Ishikawa (cell line): ENCODE measurements around the gene ADPRH.

ENCODE experiments used
- CEBPB ChIP-seq: IDR thresholded peaks from 2 replicates; pipeline ENCODE4 v1.6.1; 2012
- CREB1 ChIP-seq: IDR thresholded peaks from 2 replicates; pipeline ENCODE4 v1.6.1; 2012; ENCODE audit warnings: low read depth
- EGR1 ChIP-seq: IDR thresholded peaks from 2 replicates; pipeline ENCODE4 v1.6.1; 2012
- EP300 ChIP-seq: IDR thresholded peaks from 2 replicates; pipeline ENCODE4 v1.6.1; 2012; ENCODE audit warnings: borderline replicate concordance
- FOXM1 ChIP-seq: IDR thresholded peaks from 2 replicates; pipeline ENCODE4 v1.6.1; 2012; ENCODE audit warnings: low read depth, borderline replicate concordance
- NFIC ChIP-seq: IDR thresholded peaks from 2 replicates; pipeline ENCODE4 v1.6.1; 2012
- RAD21 ChIP-seq: IDR thresholded peaks from 2 replicates; pipeline ENCODE4 v1.6.1; 2012; ENCODE audit warnings: low read depth
- TAF1 ChIP-seq: IDR thresholded peaks from 2 replicates; pipeline ENCODE4 v1.6.1; 2012; ENCODE audit warnings: low read depth, mild to moderate bottlenecking
- TCF12 ChIP-seq: IDR thresholded peaks from 2 replicates; pipeline ENCODE4 v1.6.1; 2012; ENCODE audit warnings: low read depth
- TEAD4 ChIP-seq: IDR thresholded peaks from 2 replicates; pipeline ENCODE4 v1.6.1; 2012
- YY1 ChIP-seq: IDR thresholded peaks from 2 replicates; pipeline ENCODE4 v1.6.1; 2012; ENCODE audit warnings: low read depth
- ZBTB7A ChIP-seq: IDR thresholded peaks from 2 replicates; pipeline ENCODE4 v1.6.1; 2012; ENCODE audit warnings: low read depth
- TF ChIP-seq, protein P1 (sequence below): IDR thresholded peaks from 2 replicates; pipeline ENCODE4 v1.6.1; 2012
- TF ChIP-seq, protein P2 (sequence below): IDR thresholded peaks from 2 replicates; pipeline ENCODE4 v1.6.1; 2012
- TF ChIP-seq, protein P3 (sequence below): IDR thresholded peaks from 2 replicates; pipeline ENCODE4 v1.6.1; 2012; ENCODE audit warnings: low read depth, mild to moderate bottlenecking

The ADPRH gene

DNA sequence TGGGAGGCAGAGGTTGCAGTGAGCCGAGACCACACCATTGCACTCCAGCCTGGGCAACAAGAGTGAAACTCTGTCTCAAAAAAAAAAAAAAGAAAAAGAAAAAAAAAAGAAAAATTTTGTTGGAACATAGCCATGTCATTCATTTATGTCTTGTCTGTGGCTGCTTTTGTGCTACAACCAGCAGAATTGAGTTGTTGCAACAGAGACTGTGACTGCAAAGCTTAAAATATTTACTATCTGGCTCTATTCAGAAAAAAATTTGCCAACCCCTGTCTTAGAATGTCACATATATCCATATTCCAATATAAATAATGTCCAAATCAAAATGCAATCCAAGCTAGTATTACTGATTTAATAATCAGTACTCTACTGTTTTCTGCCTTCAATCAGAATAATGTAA, 45.0 kb upstream of the ADPRH start:
- TF ChIP-seq TCF12 (no peak), YY1 (no peak), NFIC (no peak), CEBPB (no peak), EGR1 (no peak), CREB1 (no peak), TAF1 (no peak), RAD21 (no peak), EP300 (no peak), FOXM1 (no peak), TEAD4 (no peak), ZBTB7A (no peak)
- TF ChIP-seq, protein P1, sequence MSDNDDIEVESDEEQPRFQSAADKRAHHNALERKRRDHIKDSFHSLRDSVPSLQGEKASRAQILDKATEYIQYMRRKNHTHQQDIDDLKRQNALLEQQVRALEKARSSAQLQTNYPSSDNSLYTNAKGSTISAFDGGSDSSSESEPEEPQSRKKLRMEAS: no peak
- TF ChIP-seq, protein P2, sequence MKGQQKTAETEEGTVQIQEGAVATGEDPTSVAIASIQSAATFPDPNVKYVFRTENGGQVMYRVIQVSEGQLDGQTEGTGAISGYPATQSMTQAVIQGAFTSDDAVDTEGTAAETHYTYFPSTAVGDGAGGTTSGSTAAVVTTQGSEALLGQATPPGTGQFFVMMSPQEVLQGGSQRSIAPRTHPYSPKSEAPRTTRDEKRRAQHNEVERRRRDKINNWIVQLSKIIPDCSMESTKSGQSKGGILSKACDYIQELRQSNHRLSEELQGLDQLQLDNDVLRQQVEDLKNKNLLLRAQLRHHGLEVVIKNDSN: no peak
- TF ChIP-seq, protein P3, sequence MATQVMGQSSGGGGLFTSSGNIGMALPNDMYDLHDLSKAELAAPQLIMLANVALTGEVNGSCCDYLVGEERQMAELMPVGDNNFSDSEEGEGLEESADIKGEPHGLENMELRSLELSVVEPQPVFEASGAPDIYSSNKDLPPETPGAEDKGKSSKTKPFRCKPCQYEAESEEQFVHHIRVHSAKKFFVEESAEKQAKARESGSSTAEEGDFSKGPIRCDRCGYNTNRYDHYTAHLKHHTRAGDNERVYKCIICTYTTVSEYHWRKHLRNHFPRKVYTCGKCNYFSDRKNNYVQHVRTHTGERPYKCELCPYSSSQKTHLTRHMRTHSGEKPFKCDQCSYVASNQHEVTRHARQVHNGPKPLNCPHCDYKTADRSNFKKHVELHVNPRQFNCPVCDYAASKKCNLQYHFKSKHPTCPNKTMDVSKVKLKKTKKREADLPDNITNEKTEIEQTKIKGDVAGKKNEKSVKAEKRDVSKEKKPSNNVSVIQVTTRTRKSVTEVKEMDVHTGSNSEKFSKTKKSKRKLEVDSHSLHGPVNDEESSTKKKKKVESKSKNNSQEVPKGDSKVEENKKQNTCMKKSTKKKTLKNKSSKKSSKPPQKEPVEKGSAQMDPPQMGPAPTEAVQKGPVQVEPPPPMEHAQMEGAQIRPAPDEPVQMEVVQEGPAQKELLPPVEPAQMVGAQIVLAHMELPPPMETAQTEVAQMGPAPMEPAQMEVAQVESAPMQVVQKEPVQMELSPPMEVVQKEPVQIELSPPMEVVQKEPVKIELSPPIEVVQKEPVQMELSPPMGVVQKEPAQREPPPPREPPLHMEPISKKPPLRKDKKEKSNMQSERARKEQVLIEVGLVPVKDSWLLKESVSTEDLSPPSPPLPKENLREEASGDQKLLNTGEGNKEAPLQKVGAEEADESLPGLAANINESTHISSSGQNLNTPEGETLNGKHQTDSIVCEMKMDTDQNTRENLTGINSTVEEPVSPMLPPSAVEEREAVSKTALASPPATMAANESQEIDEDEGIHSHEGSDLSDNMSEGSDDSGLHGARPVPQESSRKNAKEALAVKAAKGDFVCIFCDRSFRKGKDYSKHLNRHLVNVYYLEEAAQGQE: no peak

DNA sequence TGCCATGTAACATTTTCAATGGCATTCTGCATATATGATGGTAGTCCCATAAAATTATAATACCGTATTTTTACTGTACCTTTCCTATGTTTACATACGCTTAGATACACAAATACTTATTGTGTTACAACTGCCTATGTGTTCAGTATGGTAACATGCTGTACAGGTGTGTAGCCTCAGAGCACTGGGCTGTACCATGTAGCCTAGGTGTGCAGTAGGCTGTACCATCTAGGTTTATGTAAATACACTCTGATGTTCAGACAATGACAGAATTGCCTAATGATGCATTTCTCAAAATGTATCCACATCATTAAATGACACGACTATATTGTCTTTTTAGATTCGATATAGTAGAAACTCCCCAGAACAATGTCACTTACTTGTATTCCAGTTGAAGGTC, 42.5 kb upstream of the ADPRH start:
- TF ChIP-seq TAF1: no peak
- TF ChIP-seq EP300: no peak
- no peak for TF ChIP-seq CREB1
- no peak for TF ChIP-seq RAD21
- TF ChIP-seq CEBPB: no peak
- TF ChIP-seq TEAD4: no peak
- TF ChIP-seq FOXM1: no peak
- TF ChIP-seq NFIC: no peak
- TF ChIP-seq YY1: no peak
- TF ChIP-seq, protein P2: no peak
- TF ChIP-seq ZBTB7A: no peak
- TF ChIP-seq, protein P3: no peak
- no peak for TF ChIP-seq TCF12
- TF ChIP-seq, protein P1: no peak
- TF ChIP-seq EGR1: no peak

DNA sequence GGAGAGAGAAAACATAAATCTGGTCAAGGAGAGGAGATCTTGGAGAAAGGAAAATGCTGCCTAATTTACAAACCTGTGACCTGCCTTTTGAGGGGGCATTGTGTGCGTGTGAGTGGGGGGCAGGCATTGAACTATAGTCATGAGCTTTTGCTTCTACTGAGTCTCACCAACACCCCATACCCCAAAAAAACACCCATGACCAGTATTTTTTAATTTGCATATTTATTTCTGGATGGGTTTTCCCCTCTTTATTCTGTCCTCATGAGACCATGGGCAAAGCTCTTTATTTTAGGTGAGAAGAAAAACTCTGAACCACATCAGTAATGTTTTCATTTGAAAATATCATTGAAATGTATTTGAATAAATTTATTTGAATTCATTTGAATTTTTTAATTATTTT, 40.5 kb upstream of the ADPRH start:
- TF ChIP-seq EGR1 (no peak), TEAD4 (no peak), YY1 (no peak), TCF12 (no peak), RAD21 (no peak), NFIC (no peak), CEBPB (no peak), TAF1 (no peak), CREB1 (no peak), EP300 (no peak), ZBTB7A (no peak), FOXM1 (no peak)
- TF ChIP-seq, protein P2: no peak
- TF ChIP-seq, protein P1: no peak
- TF ChIP-seq, protein P3: no peak

DNA sequence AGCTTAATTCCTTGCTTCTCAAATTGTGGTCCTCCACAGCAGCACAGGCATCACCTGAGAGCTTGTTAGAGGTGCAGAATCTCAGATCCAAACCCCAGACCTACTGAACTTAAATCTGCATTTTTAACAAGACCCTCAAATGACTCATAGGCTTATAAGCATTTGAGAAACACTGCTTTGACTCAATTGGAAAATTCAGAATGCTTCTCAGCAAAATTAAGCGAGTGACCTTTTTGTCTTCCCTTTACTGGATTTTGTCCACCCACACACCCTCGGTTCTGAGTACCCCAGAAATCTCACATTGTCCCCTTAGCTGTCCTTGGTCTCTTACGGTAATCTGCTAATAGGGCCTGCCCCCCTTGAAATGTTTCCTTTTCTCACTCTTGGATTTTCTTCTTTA, 37.7 kb upstream of the ADPRH start:
- TF ChIP-seq TEAD4: no peak
- TF ChIP-seq ZBTB7A: no peak
- TF ChIP-seq TAF1: no peak
- TF ChIP-seq, protein P1: no peak
- TF ChIP-seq CREB1: no peak
- TF ChIP-seq FOXM1: no peak
- TF ChIP-seq TCF12: no peak
- TF ChIP-seq, protein P3: no peak
- no peak for TF ChIP-seq NFIC
- TF ChIP-seq, protein P2: no peak
- TF ChIP-seq CEBPB: no peak
- no peak for TF ChIP-seq EGR1
- TF ChIP-seq RAD21: no peak
